A172 (cell line): ENCODE measurements around the gene SMC1B. TPM values are rescaled to one million over a fixed set of nuclear protein-coding genes. Genes with fewer than 3 reads are reported as not detected.
"Not testable (repeated sequence)": the region's sequence is repeated elsewhere in the genome, so short reads cannot be mapped to it uniquely, and the experiment has no call there.

Experiments used
- DNase-seq: peaks from one replicate; pipeline ENCODE4 v3.0.0-alpha.2; 2015; ENCODE audit warnings: low spot score
- total RNA-seq: library from RNA; depleted of rRNA; stranded (reverse); fragments of >200 nt; shearing (Covaris generic); gene quantifications from 2 replicates; pipeline ENCODE4 v1.2.3, GENCODE V29; 2014; rRNA removed

The SMC1B gene
- total RNA-seq, 1 experiment from 2014 or later: not detected

DNA sequence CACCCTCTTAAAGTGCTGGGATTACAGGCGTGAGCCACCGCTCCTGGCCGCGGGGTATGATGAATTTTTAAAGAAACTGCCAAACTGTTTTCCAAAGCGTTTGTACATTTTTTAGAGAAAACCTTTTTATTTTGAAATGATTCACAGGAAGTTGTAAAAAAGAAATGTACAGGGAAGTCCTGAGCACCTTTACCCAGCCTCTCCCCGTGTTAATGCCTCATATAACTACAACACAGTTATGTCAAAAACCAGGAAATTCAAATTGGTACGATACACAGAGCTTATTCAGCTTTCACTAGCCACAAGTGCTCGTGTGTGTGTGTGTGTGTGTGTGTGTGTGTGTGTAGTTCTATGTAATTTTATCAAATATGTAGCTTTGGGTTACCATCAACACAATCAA lies 110.6 kb downstream of the SMC1B start:
- no peak for DNase-seq

DNA sequence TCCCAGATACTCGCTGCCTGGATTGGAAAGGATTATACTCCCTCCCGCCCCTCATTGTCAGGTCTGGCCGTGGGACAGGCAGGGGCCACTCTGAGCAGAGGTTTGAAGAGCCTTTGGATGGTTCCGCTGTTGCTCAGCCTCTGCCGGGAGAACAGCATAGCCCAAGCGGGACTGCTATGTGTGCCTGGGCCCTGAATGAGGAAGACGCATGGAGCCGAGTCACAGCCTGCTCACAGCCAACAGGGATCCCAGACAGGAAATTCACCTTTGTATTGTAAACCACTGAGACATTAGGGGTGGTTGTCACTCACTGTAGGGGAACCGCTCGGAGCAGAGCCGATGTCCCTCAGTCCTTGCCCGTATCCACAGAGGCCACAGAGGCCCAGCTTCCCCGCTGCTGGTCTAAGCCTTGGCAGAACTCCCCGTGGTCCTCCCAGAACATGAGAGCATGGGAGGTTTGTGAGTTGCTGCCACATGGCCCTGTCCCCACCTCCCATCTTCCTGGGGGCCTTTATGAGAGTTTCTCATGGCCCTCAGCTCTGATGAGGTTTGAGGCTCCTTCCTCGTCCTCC lies 114.4 kb downstream of the SMC1B start:
- no peak for DNase-seq

DNA sequence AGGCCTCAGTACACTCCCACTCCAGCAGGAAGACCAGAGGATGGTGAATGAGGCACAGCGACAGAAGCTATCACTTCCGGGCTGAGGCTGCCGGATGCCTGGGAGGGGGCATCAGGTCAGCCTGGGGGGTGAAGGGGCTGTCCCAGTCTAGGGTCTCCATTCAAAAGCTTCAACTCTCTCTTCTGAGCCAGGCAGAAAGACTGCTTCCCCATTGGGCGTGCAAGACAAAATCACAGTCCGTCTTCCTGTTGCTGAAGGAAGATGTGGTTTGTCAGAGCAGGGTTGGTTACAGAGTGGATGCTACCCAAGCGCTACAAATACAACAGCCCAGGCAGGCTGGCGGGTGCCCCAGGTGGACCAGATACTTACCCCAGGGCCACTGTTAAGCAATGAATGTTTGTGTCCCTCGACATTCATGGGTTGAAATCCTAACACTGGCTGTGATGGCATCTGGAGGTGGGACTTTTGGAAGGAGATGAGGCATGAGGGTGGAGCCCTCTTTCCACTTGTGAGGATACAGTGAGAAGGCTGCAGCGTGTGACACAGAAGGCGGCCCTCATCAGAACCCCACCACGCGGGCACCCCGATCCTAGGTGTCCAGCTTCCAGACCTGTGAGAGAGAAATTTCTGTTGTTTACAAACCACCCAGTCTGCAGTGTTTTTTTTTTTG lies 116.6 kb downstream of the SMC1B start:
- no peak for DNase-seq

DNA sequence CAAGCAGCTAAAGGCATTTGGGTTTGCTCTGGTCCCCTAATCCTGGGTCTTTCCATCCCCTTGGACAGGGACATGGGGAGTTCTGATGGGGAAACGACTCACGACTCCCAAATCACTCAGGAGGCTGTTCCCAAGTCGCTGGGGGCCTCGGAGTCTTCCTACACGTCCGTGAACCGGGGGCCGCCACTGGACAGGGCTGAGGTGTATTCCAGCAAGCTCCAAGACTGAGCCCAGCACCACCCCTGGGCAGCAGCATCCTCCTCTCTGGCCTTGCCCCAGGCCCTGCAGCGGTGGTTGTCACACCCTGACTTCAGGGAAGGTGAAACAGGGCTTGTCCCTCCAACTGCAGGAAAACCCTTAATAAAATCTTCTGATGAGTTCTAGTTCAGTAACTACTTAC lies 117.9 kb downstream of the SMC1B start:
- DNase-seq: no peak

DNA sequence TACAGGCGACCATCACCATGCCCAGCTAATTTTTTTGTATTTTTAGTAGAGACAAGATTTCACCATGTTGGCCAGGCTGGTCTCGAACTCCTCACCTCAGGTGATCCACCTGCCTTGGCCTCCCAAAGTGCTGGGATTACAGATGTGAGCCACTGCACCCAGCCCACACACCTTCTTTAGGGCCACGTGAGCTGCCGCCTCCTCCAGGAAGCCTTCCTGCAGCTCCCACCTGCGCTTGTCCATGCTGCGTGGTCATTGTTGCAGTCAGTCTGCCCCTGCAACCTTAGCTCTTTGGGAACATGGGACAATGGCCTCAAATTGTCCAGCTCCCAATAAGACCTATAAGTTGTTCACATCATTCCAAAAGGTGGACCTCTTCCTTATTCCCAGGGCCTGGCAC lies 118.4 kb downstream of the SMC1B start:
- not testable (repeated sequence) for DNase-seq

Other genes starting within 250 kb of the SMC1B start
- 45.7 and 51.5 TPM in 2 replicates for gene NUP50, start 249.7 kb downstream of the SMC1B start, total RNA-seq
- 83.1 and 92.5 TPM in 2 replicates for gene KIAA0930, start 172.7 kb downstream of the SMC1B start, total RNA-seq
- not detected in 2 replicates for gene UPK3A, start 128.7 kb downstream of the SMC1B start, total RNA-seq
- gene FAM118A, start 103.7 kb downstream of the SMC1B start, total RNA-seq: 20.8 and 21.8 TPM in 2 replicates
- not detected in 2 replicates for gene RIBC2, start 94 bp upstream of the SMC1B start, total RNA-seq
- 58.8 and 59.6 TPM in 2 replicates for gene FBLN1, start 89.3 kb upstream of the SMC1B start, total RNA-seq